Fibroblast of mammary gland (primary cell): ENCODE measurements around the gene FOSL2.

ENCODE experiments used
- DNase-seq: peaks from one replicate; pipeline ENCODE4 v3.0.0-alpha.2; 2010; ENCODE audit warnings: low read depth
- H3K4me3 ChIP-seq: 2 replicates; pipeline ENCODE4 v1.5.1; 2011; ENCODE audit warnings: low read depth, mild to moderate bottlenecking, low read length, moderate library complexity; ENCODE audit not compliant: control insufficient read depth
- TF ChIP-seq, protein P1 (sequence below): conservative IDR thresholded peaks from 2 replicates; pipeline ENCODE4 v1.5.1; 2011; ENCODE audit warnings: low read depth, low read length, inconsistent platforms; ENCODE audit not compliant: control insufficient read depth, insufficient read depth

The FOSL2 gene

DNA sequence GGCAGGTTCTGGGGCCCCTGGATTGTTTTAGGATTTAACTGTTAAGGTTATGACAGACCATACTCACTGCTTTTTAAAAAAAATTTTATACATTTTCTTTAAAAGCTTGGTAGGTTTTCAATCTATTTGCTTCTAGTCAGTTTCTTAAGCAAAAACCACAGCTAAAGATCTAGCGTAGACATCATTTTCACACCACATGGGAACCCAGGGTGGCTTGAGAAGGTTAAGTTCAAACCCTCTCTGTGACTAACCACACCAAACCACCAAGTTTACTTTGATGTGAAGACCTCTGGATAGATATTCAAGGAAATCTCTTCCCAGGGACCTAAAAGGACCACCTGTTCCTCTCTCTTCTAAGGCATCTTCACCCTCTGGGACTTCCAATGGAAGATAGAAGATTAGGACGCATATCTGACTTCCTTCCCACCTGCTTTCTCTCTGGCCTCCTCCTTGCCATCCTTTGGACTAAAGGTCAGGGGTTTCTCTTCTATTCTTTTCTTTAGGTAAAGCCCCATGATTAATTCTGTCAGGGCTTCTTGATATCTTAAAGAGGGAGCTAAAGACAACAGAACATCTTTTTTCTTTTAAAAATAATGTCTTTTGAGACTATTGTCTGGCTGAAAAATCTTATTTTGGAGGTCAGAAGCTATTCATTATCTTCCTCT lies 32.3 kb downstream of the FOSL2 start:
- H3K4me3 ChIP-seq: no peak overlapping the region
- TF ChIP-seq, protein P1, sequence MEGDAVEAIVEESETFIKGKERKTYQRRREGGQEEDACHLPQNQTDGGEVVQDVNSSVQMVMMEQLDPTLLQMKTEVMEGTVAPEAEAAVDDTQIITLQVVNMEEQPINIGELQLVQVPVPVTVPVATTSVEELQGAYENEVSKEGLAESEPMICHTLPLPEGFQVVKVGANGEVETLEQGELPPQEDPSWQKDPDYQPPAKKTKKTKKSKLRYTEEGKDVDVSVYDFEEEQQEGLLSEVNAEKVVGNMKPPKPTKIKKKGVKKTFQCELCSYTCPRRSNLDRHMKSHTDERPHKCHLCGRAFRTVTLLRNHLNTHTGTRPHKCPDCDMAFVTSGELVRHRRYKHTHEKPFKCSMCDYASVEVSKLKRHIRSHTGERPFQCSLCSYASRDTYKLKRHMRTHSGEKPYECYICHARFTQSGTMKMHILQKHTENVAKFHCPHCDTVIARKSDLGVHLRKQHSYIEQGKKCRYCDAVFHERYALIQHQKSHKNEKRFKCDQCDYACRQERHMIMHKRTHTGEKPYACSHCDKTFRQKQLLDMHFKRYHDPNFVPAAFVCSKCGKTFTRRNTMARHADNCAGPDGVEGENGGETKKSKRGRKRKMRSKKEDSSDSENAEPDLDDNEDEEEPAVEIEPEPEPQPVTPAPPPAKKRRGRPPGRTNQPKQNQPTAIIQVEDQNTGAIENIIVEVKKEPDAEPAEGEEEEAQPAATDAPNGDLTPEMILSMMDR: no peak
- no peak for DNase-seq

DNA sequence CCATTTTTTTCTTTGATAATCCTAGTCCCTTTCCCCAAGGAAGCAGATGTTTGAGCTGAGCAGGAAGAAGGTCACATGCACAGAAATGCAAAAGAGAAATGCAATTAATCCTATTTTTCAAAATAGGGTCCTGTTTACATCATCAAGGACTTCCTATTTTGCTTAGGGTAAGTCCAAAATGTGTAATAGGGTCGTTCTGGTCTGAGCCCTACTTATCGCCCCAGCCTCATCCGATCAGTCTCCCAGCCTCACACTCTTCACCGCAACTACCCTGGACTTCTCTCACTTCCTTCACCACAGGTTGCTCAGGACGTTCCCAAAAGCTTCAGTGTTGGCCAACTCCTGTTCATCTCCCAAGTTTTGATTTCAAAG lies 32.8 kb downstream of the FOSL2 start:
- TF ChIP-seq, protein P1: no peak
- no peak for DNase-seq
- H3K4me3 ChIP-seq: no peak overlapping the region

DNA sequence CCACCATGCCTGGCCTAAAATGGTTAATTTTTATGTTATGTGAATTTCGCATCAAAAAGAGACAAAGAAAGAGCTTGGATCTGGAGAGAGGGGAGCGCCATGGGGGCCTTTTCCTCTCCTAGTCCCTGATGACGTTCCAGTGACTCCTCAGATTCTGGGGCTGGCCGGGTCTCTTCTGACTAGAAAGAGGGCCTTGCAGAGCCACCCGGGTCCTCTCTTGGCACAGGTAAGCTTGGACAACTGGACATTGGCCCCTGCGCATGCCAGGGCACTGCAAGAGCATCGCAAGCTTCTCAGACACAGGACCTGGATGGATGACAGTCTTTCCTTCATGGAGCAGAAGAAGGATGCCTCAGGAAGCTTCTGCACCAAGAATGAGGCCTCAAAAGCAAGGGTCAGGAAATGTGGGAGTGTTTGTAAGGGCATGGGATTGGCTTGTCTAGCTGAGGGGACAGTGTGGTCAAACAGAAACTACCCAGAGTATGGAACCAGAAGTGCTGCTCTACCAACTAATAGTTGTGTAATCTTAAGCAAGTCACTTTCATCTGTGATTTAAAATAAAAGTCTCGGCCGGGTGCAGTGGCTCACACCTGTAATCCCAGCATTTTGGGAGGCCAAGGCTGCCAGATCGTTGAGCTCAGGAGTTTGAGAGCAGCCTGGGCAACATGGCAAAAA lies 35.2 kb downstream of the FOSL2 start:
- TF ChIP-seq, protein P1: no peak
- no peak for DNase-seq
- H3K4me3 ChIP-seq: no peak overlapping the region

DNA sequence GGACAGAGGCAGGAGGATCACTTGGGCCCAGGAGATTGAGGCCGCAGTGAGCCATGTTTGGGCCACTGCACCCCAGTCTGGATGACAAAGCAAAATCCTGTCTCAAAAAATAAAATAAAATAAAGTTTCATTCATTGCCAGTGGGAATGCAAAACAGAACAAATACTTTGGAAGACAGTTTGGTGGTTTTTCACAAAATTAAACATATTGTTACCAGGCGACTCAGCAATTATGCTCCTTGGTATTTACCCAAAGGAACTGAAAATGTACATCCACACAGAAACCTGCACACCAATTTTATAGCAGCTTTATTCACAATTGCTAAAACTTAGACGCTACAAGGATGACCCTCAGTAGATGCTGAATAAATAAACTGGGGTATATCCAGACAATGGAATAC lies 35.8 kb downstream of the FOSL2 start:
- DNase-seq: no peak
- TF ChIP-seq, protein P1: no peak
- no peak overlapping the region for H3K4me3 ChIP-seq

DNA sequence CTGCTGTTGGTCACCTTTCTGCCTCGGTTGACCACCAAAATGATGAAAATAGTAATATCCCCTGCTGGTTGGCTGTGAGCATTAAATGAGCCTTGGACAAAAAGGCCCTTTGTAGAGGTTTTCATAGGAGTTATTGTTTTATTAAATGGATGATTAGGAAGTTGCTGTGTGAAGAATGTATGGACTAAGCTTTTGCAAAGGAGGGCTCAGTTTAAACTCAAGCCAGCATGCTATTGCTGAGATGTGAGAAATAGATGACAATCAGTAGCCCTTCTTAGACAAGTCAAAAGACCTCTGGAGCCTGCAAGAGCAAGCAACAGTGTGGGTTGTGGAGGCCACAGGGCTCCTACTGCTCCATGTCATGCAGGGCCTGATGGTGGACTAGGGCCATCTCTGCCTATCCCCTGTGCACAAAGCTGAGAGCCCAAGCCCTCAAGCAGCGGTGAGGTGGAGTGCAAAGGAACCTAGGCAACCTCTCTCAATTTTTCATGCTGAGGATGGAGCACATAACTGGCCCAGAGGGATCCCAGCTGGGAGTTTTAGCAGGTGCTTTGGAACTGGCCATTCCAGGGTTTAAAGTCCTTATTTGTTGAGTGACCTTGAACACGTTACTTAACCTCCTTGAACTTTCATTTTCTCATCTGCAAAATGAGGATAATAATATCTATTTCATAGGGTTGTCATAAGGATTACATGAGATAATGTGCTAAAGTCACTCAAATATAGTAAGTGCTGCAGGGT lies 37.1 kb downstream of the FOSL2 start:
- no peak for DNase-seq
- TF ChIP-seq, protein P1: no peak
- H3K4me3 ChIP-seq: no peak overlapping the region

DNA sequence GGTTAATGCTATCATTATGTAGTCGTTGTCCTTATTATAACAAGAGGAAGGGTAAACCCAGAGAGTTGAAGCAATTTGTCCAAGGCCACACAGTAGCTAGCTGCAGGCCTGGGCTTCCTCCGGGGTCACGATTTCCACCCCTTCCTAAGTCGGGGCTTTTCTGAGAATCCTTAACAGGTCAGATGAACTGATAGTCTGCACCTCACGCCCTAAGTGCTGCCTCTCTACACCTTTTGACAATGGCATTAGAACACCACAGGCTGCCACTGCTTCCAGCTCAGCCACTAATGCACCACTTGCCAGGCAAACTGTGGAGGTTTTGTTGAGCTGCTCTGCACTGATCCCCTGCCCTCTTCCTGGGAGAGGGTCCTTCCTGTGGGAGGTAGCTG lies 37.7 kb downstream of the FOSL2 start:
- TF ChIP-seq, protein P1: no peak
- no peak overlapping the region for H3K4me3 ChIP-seq
- no peak for DNase-seq
